GM04504 (cell line): ENCODE measurements around the gene OVCH1.
"Not testable (repeated sequence)": the region's sequence is repeated elsewhere in the genome, so short reads cannot be mapped to it uniquely, and the experiment has no call there.

Source experiments
- DNase-seq: peaks from one replicate; pipeline ENCODE4 v3.0.0-alpha.2; 2012; ENCODE audit warnings: low read depth

Gene OVCH1

GRCh38 chr12:29492891-29493290 lies 4.6 kb downstream of the OVCH1 start:
- DNase-seq = no peak

GRCh38 chr12:29486972-29487371 lies 10.5 kb downstream of the OVCH1 start:
- no peak for DNase-seq

DNA sequence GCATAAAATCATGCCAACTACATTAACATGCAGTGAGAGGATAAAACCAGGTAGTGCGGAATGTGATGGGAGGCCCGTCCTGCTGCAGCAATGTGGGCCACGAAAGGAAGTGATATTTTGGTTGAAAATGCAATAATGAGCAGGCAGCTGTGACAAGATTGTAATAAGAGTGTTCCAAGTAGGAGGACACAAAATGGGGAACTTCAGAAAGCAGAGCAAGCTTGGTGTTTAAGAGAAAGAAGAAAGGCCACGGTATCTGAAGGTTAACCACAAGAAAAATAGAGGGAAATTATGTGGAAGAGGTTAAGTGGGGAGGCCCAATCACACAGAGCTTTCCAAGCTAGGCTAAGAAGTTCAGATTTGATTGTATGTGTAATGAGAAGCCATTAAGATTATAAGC lies 34.3 kb downstream of the OVCH1 start:
- DNase-seq = no peak

GRCh38 chr12:29460082-29460481 lies 37.4 kb downstream of the OVCH1 start:
- DNase-seq = no peak

DNA sequence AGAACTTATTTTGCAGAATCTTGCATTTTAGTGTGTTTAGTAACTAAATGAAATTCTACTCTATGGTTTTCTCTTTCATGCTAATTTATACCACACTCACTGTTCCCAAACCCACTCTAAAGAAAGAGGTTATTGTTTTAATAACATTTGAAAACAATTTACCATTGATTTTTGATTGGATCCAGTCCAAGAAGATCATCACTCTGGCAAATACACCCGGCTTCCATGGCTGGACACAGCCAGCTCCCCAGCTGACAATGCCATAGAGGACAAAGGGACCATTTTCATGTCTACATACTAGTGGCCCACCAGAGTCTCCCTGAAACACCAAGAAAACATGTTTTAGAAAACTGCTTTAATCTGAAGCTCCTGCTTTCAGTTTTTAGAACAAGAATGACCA lies 42.4 kb downstream of the OVCH1 start:
- no peak for DNase-seq

- no peak for DNase-seq
Observed at GRCh38 chr12:29451888-29452287, 45.6 kb downstream of the OVCH1 start.

- DNase-seq = no peak
Observed at GRCh38 chr12:29448157-29448556, 49.3 kb downstream of the OVCH1 start.

DNA sequence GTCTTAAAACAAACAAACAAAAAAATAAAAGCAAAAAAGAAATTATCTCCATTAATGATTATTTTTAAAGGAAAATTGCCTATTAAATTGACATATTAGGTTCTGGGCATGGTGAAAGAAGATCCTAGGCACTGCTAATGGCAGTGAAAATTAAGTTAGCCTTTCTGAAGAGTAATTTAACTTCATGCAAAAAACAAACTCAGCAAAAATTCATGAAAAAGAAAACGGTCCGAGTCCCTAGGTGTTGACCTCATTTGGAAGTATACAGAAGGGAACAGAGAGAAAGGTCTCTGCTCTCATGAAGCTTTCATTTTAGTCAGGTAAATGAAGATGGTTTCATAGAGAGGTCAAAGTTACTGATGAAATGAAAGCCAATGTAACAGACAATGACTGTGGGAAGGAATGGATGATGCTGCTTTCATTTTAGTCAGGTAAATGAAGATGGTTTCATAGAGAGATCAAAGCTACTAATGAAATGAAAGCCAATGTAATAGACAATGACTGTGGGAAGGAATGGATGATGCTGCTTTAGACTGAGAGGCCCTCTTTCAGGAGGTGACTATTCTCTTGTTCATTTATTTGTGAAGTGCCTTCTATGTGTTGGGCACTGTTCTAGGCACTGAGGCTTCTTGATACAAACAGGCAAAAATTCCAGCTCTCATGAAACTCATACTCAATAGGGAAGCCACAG lies 50.1 kb downstream of the OVCH1 start:
- no peak for DNase-seq

DNA sequence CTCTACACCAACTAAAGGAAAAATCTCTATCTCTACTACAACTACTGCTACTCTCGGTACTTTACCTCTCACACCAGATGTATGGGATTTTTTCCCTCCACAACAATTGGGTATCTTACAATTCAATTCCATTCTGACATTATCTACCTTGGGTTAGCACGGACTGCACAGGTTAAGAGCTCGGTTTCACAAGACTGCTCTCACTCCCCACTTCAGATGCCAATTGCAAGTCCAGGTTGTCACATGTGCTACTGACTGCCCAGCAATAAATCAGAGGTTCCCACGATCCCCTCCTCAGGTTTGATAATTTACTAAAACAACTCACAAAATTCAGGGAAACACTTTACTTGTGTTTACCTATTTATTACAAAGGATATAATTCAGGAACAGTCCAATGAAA lies 58.0 kb downstream of the OVCH1 start:
- no peak for DNase-seq

GRCh38 chr12:29438752-29439408 lies 58.6 kb downstream of the OVCH1 start:
- no peak for DNase-seq

GRCh38 chr12:29437575-29437974 lies 59.9 kb downstream of the OVCH1 start:
- DNase-seq = no peak

DNA sequence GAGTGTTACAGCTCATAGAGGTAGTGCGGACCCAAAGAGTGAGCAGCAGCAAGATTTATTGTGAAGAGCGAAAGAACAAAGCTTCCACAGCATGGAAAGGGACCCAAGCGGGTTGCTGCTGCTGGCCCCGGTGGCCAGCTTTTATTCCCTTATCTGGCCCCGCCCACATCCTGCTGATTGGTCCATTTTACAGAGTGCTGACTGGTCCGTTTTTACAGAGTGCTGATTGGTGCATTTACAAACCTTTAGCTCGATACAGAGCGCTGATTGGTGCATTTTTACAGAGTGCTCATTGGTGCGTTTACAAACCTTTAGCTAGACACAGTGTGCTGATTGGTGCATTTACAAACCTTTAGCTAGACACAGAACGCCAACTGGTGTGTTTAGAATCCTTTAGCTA lies 60.7 kb downstream of the OVCH1 start:
- not testable (repeated sequence) for DNase-seq

- DNase-seq = no peak
Observed at GRCh38 chr12:29431513-29431912, 66.0 kb downstream of the OVCH1 start.

DNA sequence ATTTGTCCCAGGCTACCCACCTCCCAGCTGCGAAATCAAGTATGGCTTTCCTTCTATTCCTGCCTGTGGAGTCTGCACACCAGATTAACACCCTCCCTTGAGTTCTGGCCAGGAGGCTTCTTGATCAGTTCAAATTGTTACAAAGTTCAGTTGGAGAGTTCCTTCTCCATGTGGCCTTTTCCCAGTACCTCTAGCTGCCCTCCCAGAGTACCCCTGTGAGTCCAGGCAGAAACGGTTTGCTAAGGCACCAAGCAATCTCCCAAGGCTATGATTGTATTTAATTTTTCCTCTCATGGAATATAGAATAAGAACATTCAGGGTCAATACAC lies 66.8 kb downstream of the OVCH1 start:
- no peak for DNase-seq

DNA sequence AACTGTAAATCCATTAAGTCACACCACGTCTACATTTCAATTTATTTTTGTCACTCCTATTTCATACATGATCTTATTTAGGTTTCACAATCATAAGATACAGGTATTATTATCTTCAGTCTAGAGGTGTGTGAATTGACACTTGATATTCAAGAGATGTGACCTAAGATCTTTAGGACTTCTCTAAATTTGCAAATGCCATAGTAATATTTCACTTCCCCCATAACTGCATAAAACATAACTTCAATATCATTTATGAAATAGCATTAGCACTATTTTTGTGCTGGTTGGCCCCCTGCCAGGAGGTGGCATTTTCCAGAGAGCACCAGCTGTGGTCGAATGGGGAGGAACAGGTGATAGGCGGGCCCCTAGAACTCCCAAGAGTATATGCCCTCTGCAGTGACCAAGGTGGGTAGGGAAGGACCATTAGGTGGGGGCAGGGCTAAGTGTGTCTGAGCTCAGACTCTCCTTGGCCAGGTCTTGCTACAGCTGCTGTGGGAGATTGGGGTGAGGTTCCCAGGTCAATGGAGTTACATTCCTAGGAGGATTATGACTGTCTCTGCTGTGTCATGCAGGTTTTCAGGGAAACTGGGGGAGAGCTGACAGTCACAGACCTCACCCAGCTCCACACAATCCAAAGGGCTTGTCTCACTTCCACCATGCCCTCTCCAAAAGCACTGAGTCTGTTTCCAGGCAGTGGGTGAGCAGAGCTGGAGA lies 67.3 kb downstream of the OVCH1 start:
- no peak for DNase-seq

GRCh38 chr12:29428633-29429032 lies 68.9 kb downstream of the OVCH1 start:
- DNase-seq = peak; percentile 20

DNA sequence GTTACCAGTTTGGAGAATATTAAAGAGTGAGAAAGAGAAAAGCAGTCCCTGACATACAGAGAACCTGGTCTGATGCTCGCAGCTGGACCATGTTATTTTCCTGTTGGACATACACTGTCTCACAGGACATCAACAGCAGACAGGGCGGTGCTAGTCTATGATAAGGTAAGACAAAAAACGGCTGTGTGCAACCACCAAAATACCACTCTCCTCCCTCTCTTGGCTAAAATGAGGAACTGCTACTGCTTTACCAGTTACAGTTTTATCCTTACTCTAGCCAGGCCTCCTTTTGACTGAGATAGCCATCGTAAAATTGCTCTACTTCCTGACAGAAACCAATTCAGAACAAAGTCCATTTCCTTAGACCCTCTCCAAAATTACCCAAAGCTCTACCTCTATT lies 69.5 kb downstream of the OVCH1 start:
- no peak for DNase-seq

DNA sequence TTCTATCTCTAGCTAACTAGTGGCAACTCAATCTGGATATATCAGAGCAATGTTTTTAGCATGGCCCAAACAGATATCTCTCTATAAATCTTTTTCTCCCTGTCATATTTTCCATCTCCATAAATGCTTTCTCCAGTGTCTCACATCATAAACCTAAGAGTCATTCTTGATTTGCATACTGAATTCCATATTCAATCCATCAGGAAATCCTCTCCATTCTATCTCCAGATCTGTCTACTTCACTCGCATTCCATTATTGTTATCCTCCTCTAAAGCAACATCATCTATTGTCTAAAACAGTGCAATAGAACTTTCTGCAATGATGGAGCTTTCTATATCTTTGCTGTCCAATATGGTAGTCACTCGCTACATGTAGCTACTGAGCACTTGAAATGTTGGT lies 71.0 kb downstream of the OVCH1 start:
- no peak for DNase-seq

- DNase-seq = no peak
Observed at GRCh38 chr12:29425722-29426121, 71.8 kb downstream of the OVCH1 start.

GRCh38 chr12:29416748-29417147 lies 80.7 kb downstream of the OVCH1 start:
- DNase-seq = no peak

DNA sequence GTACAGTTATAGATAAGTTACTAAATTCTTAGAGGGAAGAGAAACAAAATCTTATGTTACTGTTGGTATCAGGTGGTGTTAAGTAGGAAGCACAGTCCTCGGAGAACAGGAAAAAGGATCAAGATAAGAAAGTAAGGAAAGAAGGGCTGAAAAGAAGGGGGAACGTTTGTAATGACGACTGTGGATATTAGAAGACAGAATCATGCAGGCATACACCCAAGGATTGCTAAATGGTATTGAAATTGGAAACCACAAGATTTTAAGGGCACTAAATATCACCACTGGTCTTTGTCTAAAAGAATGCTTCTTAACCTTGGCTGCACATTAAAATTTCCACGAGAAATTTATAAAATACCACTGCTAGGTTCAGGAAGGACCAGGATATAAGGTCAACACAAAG lies 82.4 kb downstream of the OVCH1 start:
- no peak for DNase-seq

DNA sequence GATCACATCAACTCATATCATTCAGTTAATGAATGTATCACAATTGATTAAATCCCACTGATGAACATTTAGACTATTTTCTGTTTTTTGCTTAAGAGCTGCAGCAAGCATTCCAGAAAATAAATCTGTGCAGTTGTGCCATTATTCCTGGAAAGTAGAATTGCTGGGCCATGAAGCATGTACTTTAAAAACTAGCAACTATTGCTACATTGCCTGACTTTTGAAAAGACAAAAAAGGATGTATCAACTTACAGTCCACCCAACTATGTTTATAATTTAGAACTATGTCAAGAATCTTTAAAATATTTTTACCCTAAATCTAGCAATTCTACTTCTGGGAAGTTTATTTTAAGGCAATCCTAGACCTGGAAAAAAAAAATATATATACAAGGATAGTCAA lies 83.1 kb downstream of the OVCH1 start:
- no peak for DNase-seq

GRCh38 chr12:29405561-29405960 lies 91.9 kb downstream of the OVCH1 start:
- DNase-seq = no peak

GRCh38 chr12:29403991-29404390 lies 93.5 kb downstream of the OVCH1 start:
- no peak for DNase-seq
